GM21528 (cell line): ENCODE measurements around the gene AP2A2.

Experiments used
- ATAC-seq: cut with Tn5 transposase; IDR thresholded peaks from one replicate; pipeline ENCODE4 v1.9.1; 2021; ENCODE audit warnings: mild to moderate bottlenecking, moderate library complexity; ENCODE audit not compliant: unreplicated experiment, low FRiP score

AP2A2 gene

GRCh38 chr11:925496-926301 lies at the start of gene AP2A2:
Gene AP2A2, plus strand, starts transcription at chr11:925870. Its CDS starts 152 bp downstream, at chr11:926022.
- peak; percentile 72 for ATAC-seq

- no peak for ATAC-seq
Measured at GRCh38 chr11:876545-876944, 49.1 kb upstream of the AP2A2 start.

- no peak for ATAC-seq
Measured at GRCh38 chr11:877565-877964, 48.1 kb upstream of the AP2A2 start.

- ATAC-seq: no peak
Measured at GRCh38 chr11:880447-880846, 45.2 kb upstream of the AP2A2 start.

- ATAC-seq: no peak
Measured at GRCh38 chr11:882596-882995, 43.1 kb upstream of the AP2A2 start.

- no peak for ATAC-seq
Measured at GRCh38 chr11:883527-883926, 42.1 kb upstream of the AP2A2 start.

- ATAC-seq: no peak
Measured at GRCh38 chr11:884578-885070, 41.0 kb upstream of the AP2A2 start.

- ATAC-seq: no peak
Measured at GRCh38 chr11:886568-886967, 39.1 kb upstream of the AP2A2 start.

GRCh38 chr11:887589-887988 lies 38.1 kb upstream of the AP2A2 start:
- ATAC-seq: no peak

- no peak for ATAC-seq
Measured at GRCh38 chr11:888310-889212, 37.1 kb upstream of the AP2A2 start.

- ATAC-seq: no peak
Measured at GRCh38 chr11:889257-889656, 36.4 kb upstream of the AP2A2 start.

- ATAC-seq: no peak
Measured at GRCh38 chr11:889687-890475, 35.8 kb upstream of the AP2A2 start.

GRCh38 chr11:890794-891540 lies 34.7 kb upstream of the AP2A2 start:
- no peak for ATAC-seq

- ATAC-seq: no peak
Measured at GRCh38 chr11:893008-893654, 32.5 kb upstream of the AP2A2 start.

GRCh38 chr11:894575-895201 lies 31.0 kb upstream of the AP2A2 start:
- ATAC-seq: no peak

GRCh38 chr11:895331-896110 lies 30.1 kb upstream of the AP2A2 start:
- ATAC-seq: no peak

GRCh38 chr11:897253-898142 lies 28.2 kb upstream of the AP2A2 start:
- no peak for ATAC-seq
